Cardiac ventricle fibroblast (primary cell): ENCODE measurements around the gene ARHGAP24. TPM values are rescaled to one million over a fixed set of nuclear protein-coding genes. Genes with fewer than 3 reads are reported as not detected.

ENCODE experiments used
- total RNA-seq: library from RNA; depleted of rRNA; stranded (reverse); fragments of >200 nt; gene quantifications from 2 replicates; pipeline ENCODE4 v1.2.3, GENCODE V29; 2015

Gene ARHGAP24
- 35.8 and 44.7 TPM in 2 replicates for total RNA-seq

GRCh38 chr4:85474818-85475630 lies at the start of gene ARHGAP24:
TSS of gene ARHGAP24 (plus strand) at chr4:85475150.

